ENCODE data around the gene SOX30.

DNA sequence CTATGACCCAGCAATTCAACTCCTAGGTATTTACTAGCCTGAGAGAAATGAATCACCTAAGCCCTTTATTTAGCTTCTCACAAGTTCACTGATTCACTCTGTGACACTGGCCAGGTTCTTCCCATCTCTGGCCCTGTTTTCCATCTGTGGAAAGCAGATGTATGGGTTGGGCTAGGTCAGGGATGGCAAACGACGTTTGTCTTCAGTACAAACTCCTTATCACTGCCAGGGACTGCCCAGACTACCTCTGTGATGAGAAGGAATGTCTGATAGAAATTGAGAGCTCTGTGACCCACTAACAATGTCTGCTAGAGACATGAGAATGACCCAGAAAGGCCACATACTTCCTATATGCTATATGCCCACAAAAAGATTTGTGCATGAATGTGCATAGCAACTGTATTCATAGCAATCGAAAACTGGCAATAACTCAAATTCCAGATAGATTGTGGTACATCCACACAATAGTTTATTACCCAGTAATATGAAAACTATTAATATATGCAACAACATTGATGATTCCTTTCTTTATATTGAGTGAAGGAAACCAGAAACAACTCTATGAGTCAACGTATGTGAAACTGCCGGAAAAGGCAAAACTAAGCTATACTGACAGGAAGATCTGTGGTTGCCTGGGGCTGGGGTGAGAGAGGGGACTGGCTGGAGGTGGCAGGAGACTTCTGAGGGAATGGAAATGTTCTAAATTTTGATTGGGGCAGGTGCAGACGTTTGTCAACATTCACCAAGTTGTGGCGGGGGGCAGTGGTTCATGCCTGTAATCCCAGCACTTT is 44.7 kb downstream of the SOX30 start:
- TF ChIP-seq, protein P1, sequence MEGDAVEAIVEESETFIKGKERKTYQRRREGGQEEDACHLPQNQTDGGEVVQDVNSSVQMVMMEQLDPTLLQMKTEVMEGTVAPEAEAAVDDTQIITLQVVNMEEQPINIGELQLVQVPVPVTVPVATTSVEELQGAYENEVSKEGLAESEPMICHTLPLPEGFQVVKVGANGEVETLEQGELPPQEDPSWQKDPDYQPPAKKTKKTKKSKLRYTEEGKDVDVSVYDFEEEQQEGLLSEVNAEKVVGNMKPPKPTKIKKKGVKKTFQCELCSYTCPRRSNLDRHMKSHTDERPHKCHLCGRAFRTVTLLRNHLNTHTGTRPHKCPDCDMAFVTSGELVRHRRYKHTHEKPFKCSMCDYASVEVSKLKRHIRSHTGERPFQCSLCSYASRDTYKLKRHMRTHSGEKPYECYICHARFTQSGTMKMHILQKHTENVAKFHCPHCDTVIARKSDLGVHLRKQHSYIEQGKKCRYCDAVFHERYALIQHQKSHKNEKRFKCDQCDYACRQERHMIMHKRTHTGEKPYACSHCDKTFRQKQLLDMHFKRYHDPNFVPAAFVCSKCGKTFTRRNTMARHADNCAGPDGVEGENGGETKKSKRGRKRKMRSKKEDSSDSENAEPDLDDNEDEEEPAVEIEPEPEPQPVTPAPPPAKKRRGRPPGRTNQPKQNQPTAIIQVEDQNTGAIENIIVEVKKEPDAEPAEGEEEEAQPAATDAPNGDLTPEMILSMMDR (IDR thresholded peaks at IDR 0.05), result no peak
- no peak for TF ChIP-seq ZFX (IDR thresholded peaks at IDR 0.05; ENCODE audit: borderline replicate concordance)

All from 22Rv1 (cell line).